GM12878 (cell line): ENCODE data around the gene PDE6C. TPM values are rescaled to one million over a fixed set of nuclear protein-coding genes. Genes with fewer than 3 reads are reported as not detected.

Experiments
- ATAC-seq: fragments of 200-7000 bp; cut with Tn5 transposase; 3 replicates; pipeline ENCODE4 v1.9.1; 2020; ENCODE audit warnings: mild to moderate bottlenecking, moderate library complexity
- BruUV-seq: library from RNA; stranded (reverse); fragments of 400-500 nt; replicated peaks from 2 replicates; lab custom pipeline; 2021; lab: Mats Ljungman, UMichigan
- CTCF ChIA-PET: fragments of 300-600 bp; sonication (Branson Sonifier 250); formaldehyde crosslinking; extraction: SDS; loops from one replicate; lab custom pipeline; 2021; ENCODE audit warnings: inconsistent platforms; lab: Yijun Ruan, JAX
- POLR2A ChIA-PET: fragments of 350-600 bp; formaldehyde crosslinking; extraction: SDS; loops from one replicate; lab custom pipeline; 2021; ENCODE audit warnings: inconsistent platforms; lab: Charles Lee
- RAD21 ChIA-PET: fragments of 300-600 bp; sonication (Branson Sonifier 250); formaldehyde crosslinking; loops from one replicate; lab custom pipeline; 2023; ENCODE audit warnings: antibody characterized with exemption; ENCODE audit not compliant: unreplicated experiment; lab: Charles Lee
- SMC1A ChIA-PET: fragments of 300-600 bp; sonication (Branson Sonifier 250); formaldehyde crosslinking; loops from one replicate; lab custom pipeline; 2023; ENCODE audit not compliant: unreplicated experiment, uncharacterized antibody; lab: Charles Lee
- DNase-seq: peaks from one replicate; pipeline ENCODE4 v3.0.0-alpha.2; 2011; ENCODE audit warnings: low read depth, low spot score
- FAIRE-seq: peaks from 3 replicates; lab custom pipeline; 2011; peaks lifted over from hg19 to GRCh38; lab: Jason Lieb, UNC
- H2AFZ ChIP-seq: 2 replicates; pipeline ENCODE4 v1.6.0; 2011; ENCODE audit warnings: low read depth, low read length, control low read depth; ENCODE audit not compliant: control insufficient read depth
- H3K27ac ChIP-seq: 2 replicates; pipeline ENCODE4 v1.5.1; 2011; ENCODE audit warnings: control low read depth; ENCODE audit not compliant: control insufficient read depth, insufficient read depth
- H3K27me3 ChIP-seq, 2 experiments: replicated peaks in 1 of 2; 2 replicates each; pipeline versions ENCODE4 v1.6.0 to v1.6.1; 2011; ENCODE audit warnings: low read length in 1 of 2; ENCODE audit not compliant: control insufficient read depth in 2 of 2, insufficient read depth in 2 of 2
- H3K36me3 ChIP-seq, 2 experiments: 2 replicates each; pipeline ENCODE4 v1.5.1; 2011; ENCODE audit warnings: low read length in 1 of 2; ENCODE audit not compliant: control insufficient read depth in 2 of 2, insufficient read depth in 2 of 2
- H3K4me1 ChIP-seq: 2 replicates; pipeline ENCODE4 v1.6.1; 2011; ENCODE audit warnings: mild to moderate bottlenecking, low read length, moderate library complexity, mixed read lengths; ENCODE audit not compliant: control insufficient read depth, insufficient read depth
- H3K4me2 ChIP-seq: 2 replicates; pipeline ENCODE4 v1.6.0; 2011; ENCODE audit warnings: control low read depth; ENCODE audit not compliant: control insufficient read depth, insufficient read depth
- H3K4me3 ChIP-seq: fragments of 200-600 bp; sonication (generic); 2 replicates; pipeline ENCODE4 v1.5.1; 2016
- H3K79me2 ChIP-seq: 2 replicates; pipeline ENCODE4 v1.6.0; 2011; ENCODE audit warnings: low read length; ENCODE audit not compliant: control insufficient read depth, insufficient read depth
- H3K9ac ChIP-seq: 2 replicates; pipeline ENCODE4 v1.8.0; 2011; ENCODE audit warnings: low read length, control low read depth, mixed read lengths; ENCODE audit not compliant: control insufficient read depth, insufficient read depth
- H3K9me3 ChIP-seq: replicated peaks from 3 replicates; pipeline ENCODE4 v1.5.1; 2011; ENCODE audit warnings: mild to moderate bottlenecking, low read length; ENCODE audit not compliant: control insufficient read depth, insufficient read depth
- H4K20me1 ChIP-seq: 2 replicates; pipeline ENCODE4 v1.6.0; 2011; ENCODE audit not compliant: control insufficient read depth, insufficient read depth
- ATF2 ChIP-seq: IDR thresholded peaks from 2 replicates; pipeline ENCODE4 v1.6.1; 2012; ENCODE audit warnings: low read length, inconsistent platforms
- CHD2 ChIP-seq: IDR thresholded peaks from 2 replicates; pipeline ENCODE4 v1.6.1; 2011; ENCODE audit warnings: low read depth, low read length, improper control_type of control experiment, borderline replicate concordance
- EZH2 ChIP-seq: IDR thresholded peaks from 2 replicates; pipeline ENCODE4 v1.6.1; 2012; ENCODE audit warnings: low read depth, mild to moderate bottlenecking, control low read depth, inconsistent platforms, low read length, borderline replicate concordance; ENCODE audit not compliant: control insufficient read depth
- MTA3 ChIP-seq: IDR thresholded peaks from 2 replicates; pipeline ENCODE4 v1.6.1; 2012; ENCODE audit warnings: low read length, inconsistent platforms, borderline replicate concordance
- SREBF2 ChIP-seq: IDR thresholded peaks from 2 replicates; pipeline ENCODE4 v1.6.1; 2012; ENCODE audit warnings: mild to moderate bottlenecking, low read length
- USF1 ChIP-seq: IDR thresholded peaks from 2 replicates; pipeline ENCODE4 v1.6.1; 2011; ENCODE audit warnings: borderline replicate concordance, low read depth, mild to moderate bottlenecking, moderate library complexity, mixed read lengths, low read length; ENCODE audit not compliant: insufficient read depth; ENCODE audit errors: extremely low read length
- ZBTB40 ChIP-seq: fragments of 450-650 bp; IDR thresholded peaks from 2 replicates; pipeline ENCODE4 v1.6.1; 2016; ENCODE audit warnings: mild to moderate bottlenecking, moderate library complexity, borderline replicate concordance
- WGBS: methylation state at CpG from one replicate; pipeline ENCODE4 v1.1.6; 2016; ENCODE audit warnings: low lambda C conversion rate; ENCODE audit not compliant: insufficient replicate concordance, insufficient coverage; ENCODE audit errors: missing lambda C conversion rate; 5-methylcytosine and 5-hydroxymethylcytosine counted together
- in situ Hi-C: fragments of 300-500 bp; cut with MboI; formaldehyde crosslinking; loops from 9 replicates; pipeline ENCODE4 v1.14.3; 2018; ENCODE audit warnings: mixed read lengths
- intact Hi-C: fragments of 100-400 bp; cut with micrococcal nuclease; formaldehyde crosslinking; loops from one replicate; pipeline ENCODE4 v1.14.2; 2022; ENCODE audit not compliant: unreplicated experiment
- polyA plus RNA-seq, 11 experiments: library from polyadenylated mRNA; depleted of rRNA in 4 of 11; unstranded in 6 of 11; stranded (reverse) in 5 of 11; fragments of >200 nt; fragmentation: Nextera tagmentation in 4 of 11; fragmentation: Illumina TruSeq in 1 of 11; extraction: Ambion mirVana in 4 of 11; extraction: Trizol in 1 of 11; gene quantifications; 1 replicate in 1 of 11; 2 replicates in 10 of 11; pipeline versions ENCODE4 v1.2.1 to v1.2.3, GENCODE V29; 2011 to 2016; ENCODE audit warnings: inconsistent platforms in 2 of 11, missing spikeins in 2 of 11, low read depth in 1 of 11
- total RNA-seq, 4 experiments: library from RNA; depleted of rRNA in 3 of 4; stranded (reverse); fragments of >200 nt in 3 of 4; fragmentation: Illumina TruSeq in 1 of 4; extraction: Trizol in 1 of 4; gene quantifications; 2 replicates each; pipeline versions ENCODE4 v1.2.1 to v1.2.3, GENCODE V29; 2013 to 2021

Gene PDE6C
- total and polyA plus RNA-seq, 10 of the 15 experiments (the other 5 are each of a cell fraction or from before 2014, with no cell fraction given): not detected

- H3K36me3 ChIP-seq: no peaks in the 10 kb centered on the region
- H2AFZ ChIP-seq: no peak overlapping the region
- ATAC-seq: no peak
- no peaks in the 10 kb centered on the region for H3K79me2 ChIP-seq
- no peak overlapping the region for H3K9ac ChIP-seq
- SMC1A ChIA-PET: no interaction called here
- no peaks in the 10 kb centered on the region for H3K4me1 ChIP-seq
- H4K20me1 ChIP-seq: no peaks in the 10 kb centered on the region
- CTCF ChIA-PET: interaction anchor here (1.0 kb wide), 1 partner anchor 29 kb away, joined by 3 read pairs; no protein-coding TSS in a partner anchor
- H3K27me3 ChIP-seq: peaks cover 0 to 3% of the 10 kb centered on the region in 2 experiments; a peak in 1 of 4 replicates
- no peak for FAIRE-seq
- RAD21 ChIA-PET: no interaction called here
- WGBS: 27% methylated on average over 15 of the region's 15 CpGs
- no peak overlapping the region for H3K4me2 ChIP-seq
- BruUV-seq: no TSS peak
- no peak overlapping the region for H3K27ac ChIP-seq
- intact Hi-C loops: no loop called here
- no peak for DNase-seq
- no peaks in the 10 kb centered on the region for H3K9me3 ChIP-seq
- H3K4me3 ChIP-seq: no peak overlapping the region
- POLR2A ChIA-PET: no interaction called here
- no peak for TF ChIP-seq EZH2
- no peak for TF ChIP-seq USF1
- no peak for TF ChIP-seq ATF2
- TF ChIP-seq MTA3: no peak
- TF ChIP-seq CHD2: no peak
- TF ChIP-seq SREBF2: no peak
- no peak for TF ChIP-seq ZBTB40
- in situ Hi-C loops: no loop called here
These were observed 22.4 kb upstream of the PDE6C start for GRCh38 chr10:93589648-93590562.
